Osteocyte (in vitro differentiated cells): Measurements from ENCODE around the gene OTUB2. TPM values are rescaled to one million over a fixed set of nuclear protein-coding genes. Genes with fewer than 3 reads are reported as not detected.

ENCODE experiments used
- DNase-seq: peaks from one replicate; pipeline ENCODE4 v3.0.0; 2021; ENCODE audit warnings: mixed read lengths; ENCODE audit not compliant: unreplicated experiment; ENCODE audit errors: extremely low spot score
- H3K27ac Mint-ChIP-seq: one replicate; pipeline ENCODE4 v1.8.0; 2021; ENCODE audit warnings: mild to moderate bottlenecking, mixed read lengths; ENCODE audit not compliant: unreplicated experiment
- H3K27me3 Mint-ChIP-seq: one replicate; pipeline ENCODE4 v1.8.0; 2021; ENCODE audit warnings: mixed read lengths; ENCODE audit not compliant: unreplicated experiment
- H3K36me3 Mint-ChIP-seq: one replicate; pipeline ENCODE4 v1.8.0; 2021; ENCODE audit warnings: mixed read lengths; ENCODE audit not compliant: unreplicated experiment
- H3K4me1 Mint-ChIP-seq: one replicate; pipeline ENCODE4 v1.8.0; 2021; ENCODE audit warnings: mixed read lengths; ENCODE audit not compliant: unreplicated experiment
- H3K4me3 Mint-ChIP-seq: one replicate; pipeline ENCODE4 v1.8.0; 2021; ENCODE audit warnings: mild to moderate bottlenecking, moderate library complexity, mixed read lengths; ENCODE audit not compliant: unreplicated experiment
- H3K9me3 Mint-ChIP-seq: one replicate; pipeline ENCODE4 v1.8.0; 2021; ENCODE audit warnings: mixed read lengths; ENCODE audit not compliant: unreplicated experiment
- total RNA-seq: library from RNA; stranded (reverse); gene quantifications from 2 replicates; pipeline ENCODE4 v1.2.1, GENCODE V29; 2021
- TF ChIP-seq, protein P1 (sequence below): fragments of 200-600 bp; sonication (generic); IDR thresholded peaks from 2 replicates; pipeline ENCODE4 v1.5.0; 2021; ENCODE audit warnings: antibody characterized with exemption, mild to moderate bottlenecking, moderate library complexity

The OTUB2 gene
- total RNA-seq, 1 donor from 2014 or later, result 1.3 TPM

GRCh38 chr14:94020267-94020666 lies 5.9 kb upstream of the OTUB2 start:
- no peak for DNase-seq
- Mint-ChIP-seq H3K4me3 (no peak overlapping the region), H3K27me3 (peaks cover 45% of the 10 kb centered on the region), H3K36me3 (no peaks in the 10 kb centered on the region), H3K27ac (no peak overlapping the region), H3K9me3 (no peaks in the 10 kb centered on the region), H3K4me1 (peaks cover 5% of the 10 kb centered on the region)
- TF ChIP-seq, protein P1, sequence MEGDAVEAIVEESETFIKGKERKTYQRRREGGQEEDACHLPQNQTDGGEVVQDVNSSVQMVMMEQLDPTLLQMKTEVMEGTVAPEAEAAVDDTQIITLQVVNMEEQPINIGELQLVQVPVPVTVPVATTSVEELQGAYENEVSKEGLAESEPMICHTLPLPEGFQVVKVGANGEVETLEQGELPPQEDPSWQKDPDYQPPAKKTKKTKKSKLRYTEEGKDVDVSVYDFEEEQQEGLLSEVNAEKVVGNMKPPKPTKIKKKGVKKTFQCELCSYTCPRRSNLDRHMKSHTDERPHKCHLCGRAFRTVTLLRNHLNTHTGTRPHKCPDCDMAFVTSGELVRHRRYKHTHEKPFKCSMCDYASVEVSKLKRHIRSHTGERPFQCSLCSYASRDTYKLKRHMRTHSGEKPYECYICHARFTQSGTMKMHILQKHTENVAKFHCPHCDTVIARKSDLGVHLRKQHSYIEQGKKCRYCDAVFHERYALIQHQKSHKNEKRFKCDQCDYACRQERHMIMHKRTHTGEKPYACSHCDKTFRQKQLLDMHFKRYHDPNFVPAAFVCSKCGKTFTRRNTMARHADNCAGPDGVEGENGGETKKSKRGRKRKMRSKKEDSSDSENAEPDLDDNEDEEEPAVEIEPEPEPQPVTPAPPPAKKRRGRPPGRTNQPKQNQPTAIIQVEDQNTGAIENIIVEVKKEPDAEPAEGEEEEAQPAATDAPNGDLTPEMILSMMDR, result no peak

DNA sequence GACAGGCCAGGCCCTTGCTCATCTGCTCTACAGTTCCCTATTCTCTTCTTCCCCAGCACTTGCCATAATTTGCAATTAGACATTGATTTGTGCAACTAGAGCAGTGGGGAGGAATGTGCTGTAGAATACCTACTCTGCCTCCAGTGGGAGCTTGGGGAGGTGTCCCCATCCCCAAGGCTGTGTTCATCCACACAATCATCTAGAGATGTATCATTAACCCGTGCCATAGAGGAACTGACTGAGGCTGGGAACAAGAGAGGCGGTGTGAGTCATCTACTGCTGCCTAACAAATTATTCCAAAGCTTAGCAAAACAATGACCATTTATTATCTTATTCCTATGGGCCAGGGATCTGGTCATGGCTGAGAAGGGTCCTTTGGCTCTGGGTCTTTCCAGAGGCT lies 5.1 kb upstream of the OTUB2 start:
- Mint-ChIP-seq H3K36me3 (no peaks in the 10 kb centered on the region), H3K4me3 (no peak overlapping the region), H3K27me3 (peaks cover 37% of the 10 kb centered on the region), H3K4me1 (peaks cover 8% of the 10 kb centered on the region), H3K27ac (no peak overlapping the region), H3K9me3 (no peaks in the 10 kb centered on the region)
- TF ChIP-seq, protein P1, result no peak
- DNase-seq, result no peak

DNA sequence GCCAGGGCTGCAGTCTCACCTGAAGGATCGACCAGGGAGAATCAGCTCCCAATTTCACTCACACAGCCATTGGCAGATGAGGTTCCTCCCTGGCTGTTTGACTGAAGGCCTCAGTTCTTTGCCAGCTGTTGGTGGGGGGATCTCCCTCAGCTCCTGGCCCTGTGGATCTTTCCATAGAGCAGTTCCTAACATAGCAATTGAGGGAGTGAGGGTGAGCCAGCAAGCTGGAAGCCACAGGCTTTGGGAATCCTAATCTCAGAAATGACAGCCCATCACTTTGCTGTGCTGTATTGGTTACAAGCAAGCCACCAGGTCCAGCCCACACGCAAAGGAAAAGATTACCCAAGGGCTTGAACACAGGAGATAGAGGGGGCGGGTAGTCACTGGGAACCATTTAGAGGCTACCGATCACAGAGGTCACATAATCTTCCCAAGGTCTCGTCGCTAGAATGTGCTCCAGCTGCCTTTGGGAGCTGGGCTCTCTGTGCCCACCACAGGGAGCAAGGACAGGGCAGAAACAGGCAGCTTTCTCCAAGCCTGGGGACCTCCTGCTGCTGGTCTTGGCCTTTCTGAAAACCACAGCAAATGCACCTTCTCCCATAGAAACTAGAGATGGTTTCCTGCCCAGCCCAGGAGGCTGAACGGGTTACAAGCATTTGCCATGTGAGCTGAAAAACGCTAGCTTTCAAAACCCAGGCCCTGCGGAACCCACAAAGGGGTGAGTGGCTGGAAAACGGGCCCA lies 4.6 kb upstream of the OTUB2 start:
- peaks cover 31% of the 10 kb centered on the region for H3K27me3 Mint-ChIP-seq
- H3K4me1 Mint-ChIP-seq, result peaks cover 8% of the 10 kb centered on the region
- no peak overlapping the region for H3K4me3 Mint-ChIP-seq
- TF ChIP-seq, protein P1, result no peak
- H3K36me3 Mint-ChIP-seq, result no peaks in the 10 kb centered on the region
- DNase-seq, result no peak
- no peaks in the 10 kb centered on the region for H3K9me3 Mint-ChIP-seq
- no peak overlapping the region for H3K27ac Mint-ChIP-seq

DNA sequence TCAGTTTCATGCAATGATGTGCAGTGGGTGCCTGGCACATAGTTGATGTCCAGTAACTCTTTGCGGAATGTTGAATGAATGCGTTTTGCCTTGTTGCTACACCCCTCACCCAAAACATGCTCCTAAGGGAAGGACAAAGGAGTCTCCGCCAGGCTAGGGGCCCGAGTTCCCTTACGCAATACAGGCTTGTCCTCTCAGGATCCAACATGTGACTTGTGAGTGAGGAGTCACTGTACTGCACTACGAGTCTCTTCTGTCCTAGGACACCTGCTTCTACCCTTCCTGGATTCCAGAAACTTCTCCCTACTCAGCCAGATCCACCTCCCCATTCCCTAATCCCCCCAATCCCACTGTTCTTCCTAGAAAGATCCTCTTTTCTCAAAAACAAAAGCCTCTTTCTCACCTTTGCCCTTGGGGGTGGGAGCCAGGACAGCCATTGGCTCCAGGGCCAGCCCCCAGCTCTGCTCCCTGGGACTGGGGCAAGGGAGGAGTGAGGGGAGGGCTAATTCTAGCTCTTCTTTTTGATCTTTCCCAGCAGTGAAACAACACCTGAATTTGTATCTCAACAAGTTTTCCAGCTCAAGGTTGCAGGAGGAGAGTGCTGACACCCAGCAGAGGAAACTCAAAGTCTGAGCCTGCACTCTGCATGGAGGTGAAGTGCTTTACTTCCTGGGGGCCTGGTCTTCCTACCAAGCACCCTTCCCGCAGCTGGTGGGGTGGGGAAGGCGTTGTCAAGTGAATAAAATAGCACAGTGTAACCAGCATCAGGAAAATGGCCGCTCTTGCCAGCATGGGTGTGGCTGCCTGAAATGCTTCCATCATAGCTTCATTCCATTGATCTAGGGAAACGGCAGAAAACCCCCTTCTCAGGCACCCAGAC lies 3.4 kb upstream of the OTUB2 start:
- Mint-ChIP-seq H3K36me3 (no peaks in the 10 kb centered on the region), H3K4me1 (peaks cover 8% of the 10 kb centered on the region), H3K4me3 (no peak overlapping the region), H3K9me3 (no peaks in the 10 kb centered on the region), H3K27ac (no peak overlapping the region), H3K27me3 (peaks cover 28% of the 10 kb centered on the region)
- DNase-seq, result no peak
- TF ChIP-seq, protein P1, result no peak

DNA sequence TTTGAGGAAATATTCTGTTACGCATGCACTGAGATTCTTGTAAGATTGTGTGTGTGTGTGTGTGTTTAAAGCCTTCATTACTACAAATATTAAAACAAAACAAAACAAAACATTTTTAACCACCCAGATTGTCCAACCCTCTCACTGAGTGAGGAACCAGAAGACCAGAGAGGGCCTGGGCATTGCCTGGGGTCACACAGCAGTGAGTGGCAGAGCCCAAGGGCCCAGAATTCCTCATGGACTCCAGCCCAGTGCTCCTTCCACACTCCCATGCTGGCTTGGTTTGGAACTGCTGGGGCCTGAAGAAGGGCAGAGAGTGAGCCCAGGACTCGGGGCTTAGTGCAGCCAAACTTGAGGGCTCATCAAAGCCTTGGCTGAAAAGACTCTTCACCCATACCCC lies 1.6 kb upstream of the OTUB2 start:
- Mint-ChIP-seq H3K9me3 (no peaks in the 10 kb centered on the region), H3K27me3 (peaks cover 17% of the 10 kb centered on the region), H3K4me1 (peaks cover 8% of the 10 kb centered on the region), H3K36me3 (no peaks in the 10 kb centered on the region), H3K4me3 (no peak overlapping the region), H3K27ac (no peak overlapping the region)
- TF ChIP-seq, protein P1, result no peak
- DNase-seq, result no peak
